Measurements from ENCODE around the gene IRF2. TPM values are rescaled to one million over a fixed set of nuclear protein-coding genes. Genes with fewer than 3 reads are reported as not detected.

The IRF2 gene
- total RNA-seq, 1 donor from 2014 or later, result 47.6 TPM

DNA sequence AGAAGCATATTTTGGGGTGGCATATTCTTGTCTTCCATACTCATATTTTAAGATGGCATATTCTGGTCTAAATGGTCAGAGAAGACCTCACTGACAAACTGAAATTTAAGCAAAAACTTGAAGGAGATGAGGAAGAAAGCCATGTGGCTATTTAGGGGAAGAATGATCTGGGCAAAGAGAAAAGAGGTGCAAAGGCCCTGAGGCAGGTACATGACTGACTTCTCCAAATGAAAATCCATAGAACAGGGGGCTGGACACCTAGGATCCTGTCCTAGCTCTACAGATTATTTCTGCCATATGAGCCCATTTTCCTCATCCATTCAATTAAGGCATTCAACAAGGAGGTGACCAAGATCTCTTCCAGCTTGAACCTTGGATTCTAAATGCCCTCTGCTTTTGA, 105.6 kb downstream of the IRF2 start:
- no peaks in the 10 kb centered on the region for H3K9me3 Mint-ChIP-seq
- no peak overlapping the region for H3K27ac Mint-ChIP-seq
- intact Hi-C loops (cut with micrococcal nuclease), result no loop called here
- H3K4me1 Mint-ChIP-seq (ENCODE audit: low read depth), result peaks cover 7% of the 10 kb centered on the region
- H3K4me3 Mint-ChIP-seq (ENCODE audit: low read depth), result no peak overlapping the region
- H3K36me3 Mint-ChIP-seq (ENCODE audit: low read depth), result no peaks in the 10 kb centered on the region
- no peaks in the 10 kb centered on the region for H3K27me3 Mint-ChIP-seq (ENCODE audit: low read depth)
- DNase-seq (ENCODE audit: low spot score), result no peak

- no peak overlapping the region for H3K4me3 Mint-ChIP-seq (ENCODE audit: low read depth)
- no peak for DNase-seq (ENCODE audit: low spot score)
- no peaks in the 10 kb centered on the region for H3K27me3 Mint-ChIP-seq (ENCODE audit: low read depth)
- no peak overlapping the region for H3K27ac Mint-ChIP-seq
- H3K9me3 Mint-ChIP-seq, result no peaks in the 10 kb centered on the region
- H3K36me3 Mint-ChIP-seq (ENCODE audit: low read depth), result no peaks in the 10 kb centered on the region
- intact Hi-C loops (cut with micrococcal nuclease), result no loop called here
- H3K4me1 Mint-ChIP-seq (ENCODE audit: low read depth), result peaks cover 3% of the 10 kb centered on the region
Measured at GRCh38 chr4:184368290-184368689, 106.1 kb downstream of the IRF2 start.

DNA sequence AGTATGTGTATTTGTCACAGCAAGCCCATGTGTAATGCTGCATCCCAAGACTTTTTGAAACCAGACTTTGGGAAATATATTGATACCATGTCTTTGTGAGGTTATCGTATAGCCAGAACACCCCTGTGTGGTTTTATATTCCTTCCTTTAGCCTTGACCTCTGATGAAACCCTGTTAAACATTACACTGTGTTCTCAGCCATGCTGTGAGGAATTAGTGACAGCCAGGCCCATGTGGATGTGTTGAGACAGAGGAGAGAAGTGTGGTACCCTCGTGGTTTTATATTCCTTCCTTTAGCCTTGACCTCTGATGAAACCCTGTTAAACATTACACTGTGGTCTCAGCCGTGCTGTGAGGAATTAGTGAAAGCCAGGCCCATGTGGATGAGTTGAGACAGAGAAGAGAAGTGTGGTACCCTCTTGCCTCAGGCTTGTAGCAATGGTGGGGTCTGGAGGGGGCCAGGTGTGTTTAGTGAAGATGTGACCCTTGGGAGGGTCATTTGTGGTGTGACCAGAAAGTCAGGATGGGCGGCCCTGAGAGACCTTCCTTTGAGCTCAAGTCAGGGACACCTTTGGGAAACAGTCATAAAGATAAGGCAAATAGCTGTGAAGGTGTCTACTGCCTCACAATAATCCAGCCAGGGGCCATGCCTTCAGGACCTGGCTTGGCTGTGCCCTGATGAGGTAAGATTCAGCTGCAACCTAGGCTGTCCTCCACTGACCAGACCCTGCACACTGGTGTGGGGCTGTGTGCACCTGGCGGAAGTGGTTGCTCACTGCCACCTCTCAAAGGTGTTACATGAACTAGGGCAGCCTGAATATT, 110.0 kb downstream of the IRF2 start:
- no peak for DNase-seq (ENCODE audit: low spot score)
- H3K27ac Mint-ChIP-seq, result no peak overlapping the region
- H3K4me1 Mint-ChIP-seq (ENCODE audit: low read depth), result peaks cover 7% of the 10 kb centered on the region
- intact Hi-C loops (cut with micrococcal nuclease), result no loop called here
- no peaks in the 10 kb centered on the region for H3K36me3 Mint-ChIP-seq (ENCODE audit: low read depth)
- no peak overlapping the region for H3K4me3 Mint-ChIP-seq (ENCODE audit: low read depth)
- H3K27me3 Mint-ChIP-seq (ENCODE audit: low read depth), result no peaks in the 10 kb centered on the region
- no peaks in the 10 kb centered on the region for H3K9me3 Mint-ChIP-seq

DNA sequence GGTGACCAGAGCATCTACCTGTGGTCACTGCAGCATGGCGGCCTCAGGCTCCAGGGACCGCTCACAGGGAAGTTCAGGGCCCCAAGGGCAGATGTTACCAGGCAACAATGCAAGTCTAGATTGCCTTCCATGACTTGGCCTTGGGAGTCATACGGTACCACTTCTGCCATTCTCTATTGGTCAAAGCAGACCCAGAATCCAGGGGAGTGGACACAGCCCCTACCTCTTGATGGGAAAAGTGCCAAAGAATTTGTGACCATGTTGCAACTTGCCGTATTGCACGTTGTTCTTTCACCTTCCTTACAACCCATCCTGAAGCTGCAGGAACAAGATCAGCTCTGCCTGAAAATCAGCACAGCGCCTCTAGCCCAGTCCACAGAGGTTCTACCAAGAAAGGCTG, 111.1 kb downstream of the IRF2 start:
- Mint-ChIP-seq H3K4me3 (ENCODE audit: low read depth) (no peak overlapping the region), H3K9me3 (no peaks in the 10 kb centered on the region), H3K4me1 (ENCODE audit: low read depth) (peaks cover 7% of the 10 kb centered on the region), H3K36me3 (ENCODE audit: low read depth) (no peaks in the 10 kb centered on the region), H3K27me3 (ENCODE audit: low read depth) (no peaks in the 10 kb centered on the region), H3K27ac (no peak overlapping the region)
- intact Hi-C loops (cut with micrococcal nuclease), result no loop called here
- DNase-seq (ENCODE audit: low spot score), result no peak

DNA sequence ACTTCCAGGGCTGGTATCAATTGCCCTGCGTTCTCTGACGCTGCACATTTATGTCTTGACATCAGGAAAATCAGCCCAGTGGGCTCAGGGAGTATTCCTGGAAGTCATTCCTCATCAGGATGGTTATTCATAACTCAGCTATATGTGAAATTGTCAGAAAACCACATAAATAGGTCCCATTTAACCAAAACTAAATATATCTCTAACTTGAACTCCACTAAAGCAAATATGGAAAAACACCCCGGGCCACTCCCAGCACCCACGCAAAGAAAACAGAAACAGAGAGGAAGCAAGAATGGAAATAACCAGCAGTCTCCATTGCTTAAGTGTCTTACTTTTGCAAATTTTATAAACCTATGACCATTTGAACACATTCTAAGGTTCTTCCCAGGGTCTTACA, 112.0 kb downstream of the IRF2 start:
- no peak for DNase-seq (ENCODE audit: low spot score)
- H3K4me3 Mint-ChIP-seq (ENCODE audit: low read depth), result no peak overlapping the region
- no peak overlapping the region for H3K27ac Mint-ChIP-seq
- no peaks in the 10 kb centered on the region for H3K9me3 Mint-ChIP-seq
- peaks cover 7% of the 10 kb centered on the region for H3K4me1 Mint-ChIP-seq (ENCODE audit: low read depth)
- intact Hi-C loops (cut with micrococcal nuclease), result no loop called here
- H3K36me3 Mint-ChIP-seq (ENCODE audit: low read depth), result no peaks in the 10 kb centered on the region
- no peaks in the 10 kb centered on the region for H3K27me3 Mint-ChIP-seq (ENCODE audit: low read depth)

- Mint-ChIP-seq H3K9me3 (no peaks in the 10 kb centered on the region), H3K36me3 (ENCODE audit: low read depth) (no peaks in the 10 kb centered on the region), H3K27ac (no peak overlapping the region), H3K27me3 (ENCODE audit: low read depth) (no peaks in the 10 kb centered on the region), H3K4me1 (ENCODE audit: low read depth) (peaks cover 6% of the 10 kb centered on the region), H3K4me3 (ENCODE audit: low read depth) (no peak overlapping the region)
- DNase-seq (ENCODE audit: low spot score), result no peak
- intact Hi-C loops (cut with micrococcal nuclease), result no loop called here
Measured at GRCh38 chr4:184361443-184361842, 112.9 kb downstream of the IRF2 start.

- Mint-ChIP-seq H3K9me3 (no peaks in the 10 kb centered on the region), H3K36me3 (ENCODE audit: low read depth) (no peaks in the 10 kb centered on the region), H3K4me3 (ENCODE audit: low read depth) (no peak overlapping the region), H3K4me1 (ENCODE audit: low read depth) (peaks cover 16% of the 10 kb centered on the region), H3K27ac (no peak overlapping the region), H3K27me3 (ENCODE audit: low read depth) (no peaks in the 10 kb centered on the region)
- no peak for DNase-seq (ENCODE audit: low spot score)
- intact Hi-C loops (cut with micrococcal nuclease), result loop anchor here (5.0 kb wide), 1 partner anchor 282 kb away; no protein-coding TSS in a partner anchor
Measured at GRCh38 chr4:184359888-184360287, 114.5 kb downstream of the IRF2 start.

DNA sequence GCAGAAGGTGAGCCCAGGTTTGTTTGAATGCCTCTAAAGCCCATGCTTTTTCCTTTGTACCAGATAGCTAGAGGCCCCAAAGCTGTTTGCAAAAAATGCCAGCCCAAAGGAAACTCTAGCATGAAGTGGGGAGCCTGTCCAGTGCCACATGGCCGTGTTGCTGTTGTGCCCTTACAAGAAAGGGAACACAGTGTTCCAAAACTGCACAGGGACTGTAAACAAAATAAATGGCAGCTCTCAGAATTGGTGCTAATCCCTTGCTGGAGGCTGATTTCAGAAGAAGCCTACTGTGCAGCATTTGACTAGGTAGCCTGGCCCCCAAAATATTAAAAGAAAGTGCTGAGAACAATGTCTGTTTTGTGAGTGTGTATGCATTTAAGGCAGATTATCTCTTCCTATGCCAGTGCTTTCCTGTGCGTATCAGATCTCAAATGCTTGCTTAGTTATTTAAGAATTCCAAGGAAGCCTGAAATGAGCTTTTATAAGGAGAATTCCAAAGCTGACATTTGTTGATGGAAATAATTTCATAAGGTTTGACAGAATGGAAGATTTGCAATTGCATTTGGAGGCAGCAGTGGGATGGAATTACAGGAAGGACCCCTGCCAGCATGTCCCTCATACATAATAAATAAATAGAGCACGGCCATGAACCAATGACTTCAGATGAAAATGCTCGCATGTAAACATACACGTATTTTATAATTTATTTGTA, 115.7 kb downstream of the IRF2 start:
- H3K9me3 Mint-ChIP-seq, result no peaks in the 10 kb centered on the region
- intact Hi-C loops (cut with micrococcal nuclease), result loop anchor here (5.0 kb wide), 1 partner anchor 284 kb away; no protein-coding TSS in a partner anchor
- no peak overlapping the region for H3K4me3 Mint-ChIP-seq (ENCODE audit: low read depth)
- no peak for DNase-seq (ENCODE audit: low spot score)
- H3K27ac Mint-ChIP-seq, result no peak overlapping the region
- no peaks in the 10 kb centered on the region for H3K36me3 Mint-ChIP-seq (ENCODE audit: low read depth)
- no peaks in the 10 kb centered on the region for H3K27me3 Mint-ChIP-seq (ENCODE audit: low read depth)
- peaks cover 19% of the 10 kb centered on the region for H3K4me1 Mint-ChIP-seq (ENCODE audit: low read depth)

GRCh38 chr4:184357772-184358171, 116.6 kb downstream of the IRF2 start:
- intact Hi-C loops (cut with micrococcal nuclease), result loop anchor here (5.0 kb wide), 1 partner anchor 285 kb away; no protein-coding TSS in a partner anchor
- no peaks in the 10 kb centered on the region for H3K27me3 Mint-ChIP-seq (ENCODE audit: low read depth)
- no peaks in the 10 kb centered on the region for H3K9me3 Mint-ChIP-seq
- H3K36me3 Mint-ChIP-seq (ENCODE audit: low read depth), result no peaks in the 10 kb centered on the region
- no peak for DNase-seq (ENCODE audit: low spot score)
- H3K4me3 Mint-ChIP-seq (ENCODE audit: low read depth), result no peak overlapping the region
- no peak overlapping the region for H3K27ac Mint-ChIP-seq
- H3K4me1 Mint-ChIP-seq (ENCODE audit: low read depth), result peaks cover 19% of the 10 kb centered on the region

DNA sequence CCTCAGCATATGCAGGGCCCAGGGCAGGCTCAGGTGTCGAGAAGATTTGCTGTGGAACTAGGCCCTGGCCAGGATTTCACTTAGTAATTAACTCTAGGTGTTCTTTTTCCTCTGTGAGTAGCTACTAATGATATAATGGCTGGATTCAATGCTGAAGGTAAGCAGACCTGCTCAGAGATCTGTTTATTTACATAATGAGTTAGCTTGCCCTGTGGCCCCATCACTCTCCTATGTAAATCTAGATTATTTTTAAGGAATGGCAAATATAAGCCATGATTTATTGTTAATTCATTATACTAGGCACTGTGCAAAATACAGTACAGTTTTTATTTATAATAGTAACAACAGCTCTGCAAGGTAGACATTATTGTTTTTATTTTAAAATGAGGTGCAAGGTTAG, 117.2 kb downstream of the IRF2 start:
- intact Hi-C loops (cut with micrococcal nuclease), result loop anchor here (5.0 kb wide), 1 partner anchor 285 kb away; no protein-coding TSS in a partner anchor
- Mint-ChIP-seq H3K9me3 (no peaks in the 10 kb centered on the region), H3K4me1 (ENCODE audit: low read depth) (peaks cover 14% of the 10 kb centered on the region), H3K27me3 (ENCODE audit: low read depth) (no peaks in the 10 kb centered on the region), H3K36me3 (ENCODE audit: low read depth) (no peaks in the 10 kb centered on the region), H3K27ac (no peak overlapping the region), H3K4me3 (ENCODE audit: low read depth) (no peak overlapping the region)
- DNase-seq (ENCODE audit: low spot score), result no peak

GRCh38 chr4:184356366-184356765, 118.0 kb downstream of the IRF2 start:
- Mint-ChIP-seq H3K4me1 (ENCODE audit: low read depth) (peaks cover 14% of the 10 kb centered on the region), H3K4me3 (ENCODE audit: low read depth) (no peak overlapping the region), H3K27me3 (ENCODE audit: low read depth) (no peaks in the 10 kb centered on the region), H3K9me3 (no peaks in the 10 kb centered on the region), H3K27ac (no peak overlapping the region), H3K36me3 (ENCODE audit: low read depth) (no peaks in the 10 kb centered on the region)
- intact Hi-C loops (cut with micrococcal nuclease), result loop anchor here (5.0 kb wide), 1 partner anchor 286 kb away; no protein-coding TSS in a partner anchor
- DNase-seq (ENCODE audit: low spot score), result no peak

- intact Hi-C loops (cut with micrococcal nuclease), result loop anchor here (5.0 kb wide), 1 partner anchor 286 kb away; no protein-coding TSS in a partner anchor
- H3K4me1 Mint-ChIP-seq (ENCODE audit: low read depth), result peaks cover 14% of the 10 kb centered on the region
- no peak overlapping the region for H3K27ac Mint-ChIP-seq
- no peaks in the 10 kb centered on the region for H3K36me3 Mint-ChIP-seq (ENCODE audit: low read depth)
- no peak for DNase-seq (ENCODE audit: low spot score)
- no peak overlapping the region for H3K4me3 Mint-ChIP-seq (ENCODE audit: low read depth)
- H3K9me3 Mint-ChIP-seq, result no peaks in the 10 kb centered on the region
- H3K27me3 Mint-ChIP-seq (ENCODE audit: low read depth), result no peaks in the 10 kb centered on the region
Measured at GRCh38 chr4:184355857-184356256, 118.5 kb downstream of the IRF2 start.

GRCh38 chr4:184355111-184355604, 119.2 kb downstream of the IRF2 start:
- no peak overlapping the region for H3K27ac Mint-ChIP-seq

More at GRCh38 chr4:184355111-184355604, 119.2 kb downstream of the IRF2 start:
- DNase-seq (ENCODE audit: low spot score), result no peak
- Mint-ChIP-seq H3K27me3 (ENCODE audit: low read depth) (no peaks in the 10 kb centered on the region), H3K4me1 (ENCODE audit: low read depth) (peaks cover 14% of the 10 kb centered on the region), H3K4me3 (ENCODE audit: low read depth) (no peak overlapping the region), H3K36me3 (ENCODE audit: low read depth) (no peaks in the 10 kb centered on the region), H3K9me3 (no peaks in the 10 kb centered on the region)
- intact Hi-C loops (cut with micrococcal nuclease), result loop anchor here (5.0 kb wide), 1 partner anchor 287 kb away; no protein-coding TSS in a partner anchor

Measured in activated T-helper 2 cell treated with anti-CD3 and anti-CD28 coated beads, Interferon-gamma antibody, Interleukin-2, Interleukin-4, amounts not matched to agents 10 μg/mL and 5 μg/mL and 100 μg/mL, durations not matched to agents 14 hours and 24 hours and 36 hours (primary cell).